ENCODE results near the gene RTKN. TPM values are rescaled to one million over a fixed set of nuclear protein-coding genes. Genes with fewer than 3 reads are reported as not detected.

Gene RTKN
- total and polyA plus RNA-seq, 10 of the 15 experiments (the other 5 are each of a cell fraction or from before 2014, with no cell fraction given): 0.50 to 12.3 (median 5.4) TPM

- in situ Hi-C loops (cut with MboI): no loop called here
- intact Hi-C loops (cut with micrococcal nuclease; ENCODE audit: unreplicated experiment): no loop called here
- H3K27ac ChIP-seq (ENCODE audit: control insufficient read depth, insufficient read depth): no peak overlapping the region
- 96% methylated on average over 1 of the region's 1 CpG for whole genome bisulfite sequencing (ENCODE audit: insufficient coverage, insufficient replicate concordance, low lambda C conversion rate, missing lambda C conversion rate)
- H3K79me2 ChIP-seq (ENCODE audit: control insufficient read depth, insufficient read depth, low read length): peaks cover 27% of the 10 kb centered on the region
- FAIRE-seq (no peak), DNase-seq (ENCODE audit: low read depth, low spot score) (no peak), ATAC-seq (no peak)
- no peak overlapping the region for H3K4me2 ChIP-seq (ENCODE audit: control insufficient read depth, insufficient read depth)
- ChIA-PET RAD21 (ENCODE audit: unreplicated experiment) (no interaction called here), SMC1A (ENCODE audit: uncharacterized antibody, unreplicated experiment) (interaction anchor here (1.1 to 6.1 kb wide), 4 partner anchors 8 to 53 kb away, joined by 5 to 36 read pairs (median 8); partner anchors contain the start of gene DCTN1), POLR2A (no interaction called here), CTCF (interaction anchor here (0.9 to 5.2 kb wide), 2 partner anchors 51 to 138 kb away, joined by 4 to 48 read pairs; no protein-coding TSS in a partner anchor)
- no peak overlapping the region for H2AFZ ChIP-seq (ENCODE audit: control insufficient read depth, low read depth, low read length)
- BruUV-seq (replicated peaks): no TSS peak
- H3K36me3 ChIP-seq (ENCODE audit: control insufficient read depth in 2 of 2, insufficient read depth in 2 of 2, low read length in 1 of 2): no peaks in the 10 kb centered on the region; a peak in 1 of 4 replicates
- H3K4me1 ChIP-seq (ENCODE audit: control insufficient read depth, insufficient read depth, low read length): peaks cover 3% of the 10 kb centered on the region; the same call in 1 of the 2 replicates
- H3K27me3 ChIP-seq (replicated peaks in 1 of 2; ENCODE audit: control insufficient read depth in 2 of 2, insufficient read depth in 2 of 2, low read length in 1 of 2): no peaks in the 10 kb centered on the region
- H4K20me1 ChIP-seq (ENCODE audit: control insufficient read depth, insufficient read depth): 0 out of 2 replicates have a peak, but pooled peaks cover 3% of the 10 kb centered on the region
- no peak overlapping the region for H3K4me3 ChIP-seq
- H3K9me3 ChIP-seq (replicated peaks; ENCODE audit: control insufficient read depth, insufficient read depth, low read length): no peaks in the 10 kb centered on the region
- no peak overlapping the region for H3K9ac ChIP-seq (ENCODE audit: control insufficient read depth, insufficient read depth, low read length)
- TF ChIP-seq ZNF622 (IDR thresholded peaks at IDR 0.05): no peak
- TF ChIP-seq STAT1 (conservative IDR thresholded peaks at IDR 0.05): no peak
- TF ChIP-seq ZNF592 (IDR thresholded peaks at IDR 0.05): no peak
- TF ChIP-seq IRF5 (IDR thresholded peaks at IDR 0.05; ENCODE audit: borderline replicate concordance): no peak
- TF ChIP-seq TAF1 (IDR thresholded peaks at IDR 0.05; ENCODE audit: borderline replicate concordance, low read depth, low read length): no peak
- no peak for TF ChIP-seq SUPT20H (IDR thresholded peaks at IDR 0.05; ENCODE audit: borderline replicate concordance, control insufficient read depth, low read depth, low read length)
- no peak for TF ChIP-seq IRF4 (IDR thresholded peaks at IDR 0.05; ENCODE audit: low read depth, low read length)
- TF ChIP-seq E2F4 (IDR thresholded peaks at IDR 0.05; ENCODE audit: low read depth, low read length): no peak
- no peak for TF ChIP-seq PBX3 (IDR thresholded peaks at IDR 0.05; ENCODE audit: insufficient replicate concordance, low read depth, low read length)
- no peak for TF ChIP-seq BHLHE40 (IDR thresholded peaks at IDR 0.05; ENCODE audit: borderline replicate concordance in 1 of 2, low read depth in 2 of 2, low read length in 1 of 2)
- TF ChIP-seq MEF2A (IDR thresholded peaks at IDR 0.05; ENCODE audit: insufficient read depth, low read depth, low read length): no peak
- TF ChIP-seq CREB1 (IDR thresholded peaks at IDR 0.05; ENCODE audit: low read depth): no peak
- no peak for TF ChIP-seq PML (IDR thresholded peaks at IDR 0.05; ENCODE audit: low read length)
- TF ChIP-seq E4F1 (IDR thresholded peaks at IDR 0.05; ENCODE audit: borderline replicate concordance, partially characterized antibody): no peak
Observed at GRCh38 chr2:74387346-74387745, 54.4 kb downstream of the RTKN start.
